SK-N-SH (cell line): ENCODE measurements around the gene SPATA3. TPM values are rescaled to one million over a fixed set of nuclear protein-coding genes. Genes with fewer than 3 reads are reported as not detected.

Experiments
- CTCF ChIA-PET: fragments of 300-600, 350-600 bp; formaldehyde crosslinking; extraction: SDS; loops from one replicate; lab custom pipeline; 2021; lab: Yijun Ruan, JAX
- POLR2A ChIA-PET: fragments of 350-600 bp; sonication (Branson Sonifier 250); formaldehyde crosslinking; extraction: SDS; loops from one replicate; lab custom pipeline; 2020; ENCODE audit warnings: antibody characterized with exemption, inconsistent platforms; lab: Yijun Ruan, JAX
- DNase-seq: peaks from one replicate; pipeline ENCODE4 v3.0.0; 2012
- H2AFZ ChIP-seq: fragments of 200-600 bp; sonication (generic); 2 replicates; pipeline ENCODE4 v1.8.1; 2016; ENCODE audit warnings: antibody characterized with exemption, mild to moderate bottlenecking, low read depth
- H3F3A ChIP-seq: fragments of 200-600 bp; sonication (generic); replicated peaks from 2 replicates; pipeline ENCODE3; 2016; ENCODE audit warnings: antibody characterized with exemption, mild to moderate bottlenecking; ENCODE audit not compliant: insufficient read depth
- H3K27ac ChIP-seq, 2 experiments: fragments of 200-500 bp in 1 of 2; fragments of 200-600 bp in 1 of 2; sonication (Bioruptor generic) in 1 of 2; sonication (generic), shearing (Covaris generic) in 1 of 2; 2 replicates each; pipeline versions ENCODE4 v1.5.1 to v1.6.1; 2014 to 2016; ENCODE audit warnings: low read depth in 2 of 2, inconsistent platforms in 1 of 2, low read length in 1 of 2, mild to moderate bottlenecking in 1 of 2, mixed read lengths in 1 of 2
- H3K27me3 ChIP-seq: fragments of 200-600 bp; sonication (generic), shearing (Covaris generic); 2 replicates; pipeline ENCODE4 v1.6.1; 2016; ENCODE audit warnings: mixed run types; ENCODE audit not compliant: insufficient read depth
- H3K36me3 ChIP-seq, 2 experiments: fragments of 200-500 bp in 1 of 2; fragments of 200-600 bp in 1 of 2; sonication (Bioruptor generic) in 1 of 2; sonication (generic) in 1 of 2; replicated peaks in 1 of 2; 2 replicates each; pipeline versions ENCODE3 to v1.5.1; 2014 to 2016; ENCODE audit warnings: low read length in 1 of 2, mild to moderate bottlenecking in 1 of 2; ENCODE audit not compliant: insufficient read depth in 2 of 2, control insufficient read depth in 1 of 2
- H3K4me1 ChIP-seq, 2 experiments: fragments of 200-500 bp in 1 of 2; fragments of 200-600 bp in 1 of 2; sonication (Bioruptor generic) in 1 of 2; sonication (generic), shearing (Covaris generic) in 1 of 2; 2 replicates each; pipeline versions ENCODE4 v1.5.1 to v1.6.1; 2014 to 2016; ENCODE audit warnings: low read depth in 1 of 2, low read length in 1 of 2, mixed run types in 1 of 2; ENCODE audit not compliant: insufficient read depth in 2 of 2, control insufficient read depth in 1 of 2
- H3K4me2 ChIP-seq: fragments of 200-600 bp; sonication (generic), shearing (Covaris generic); 2 replicates; pipeline ENCODE4 v1.6.1; 2017; ENCODE audit warnings: mixed run types
- H3K4me3 ChIP-seq, 2 experiments: fragments of 200-500 bp in 1 of 2; fragments of 200-600 bp in 1 of 2; sonication (Bioruptor generic) in 1 of 2; sonication (generic), shearing (Covaris generic) in 1 of 2; 2 replicates each; pipeline versions ENCODE4 v1.5.1 to v1.8.1; 2014 to 2016; ENCODE audit warnings: low read depth in 2 of 2, inconsistent platforms in 1 of 2, low read length in 1 of 2, mild to moderate bottlenecking in 1 of 2, mixed read lengths in 1 of 2, moderate library complexity in 1 of 2
- H3K79me2 ChIP-seq: fragments of 200-600 bp; sonication (generic); 2 replicates; pipeline ENCODE4 v1.8.1; 2017; ENCODE audit warnings: mild to moderate bottlenecking; ENCODE audit not compliant: insufficient read depth
- H3K9ac ChIP-seq: fragments of 200-600 bp; sonication (generic); 2 replicates; pipeline ENCODE4 v1.6.1; 2017; ENCODE audit warnings: mixed run types
- H3K9me2 ChIP-seq: fragments of 200-600 bp; sonication (generic); 2 replicates; pipeline ENCODE4 v1.6.1; 2017; ENCODE audit warnings: mixed run types
- H3K9me3 ChIP-seq: fragments of 200-600 bp; sonication (generic); 2 replicates; pipeline ENCODE4 v1.6.1; 2017; ENCODE audit warnings: mixed run types, mild to moderate bottlenecking, moderate library complexity
- H4K20me1 ChIP-seq: fragments of 200-600 bp; sonication (generic); 2 replicates; pipeline ENCODE4 v1.6.1; 2017; ENCODE audit warnings: mild to moderate bottlenecking, mixed run types; ENCODE audit not compliant: insufficient read depth
- CHD2 ChIP-seq: fragments of 150-350 bp; IDR thresholded peaks from 2 replicates; pipeline ENCODE4 v1.6.1; 2018; ENCODE audit warnings: low read length; ENCODE audit not compliant: partially characterized antibody
- CTCF ChIP-seq: fragments of 200-600 bp; sonication (generic); IDR thresholded peaks from 2 replicates; pipeline ENCODE4 v1.6.1; 2017; ENCODE audit warnings: antibody characterized with exemption, mild to moderate bottlenecking, moderate library complexity
- ELF1 ChIP-seq: IDR thresholded peaks from 2 replicates; pipeline ENCODE4 v1.4.0; 2012
- EZH2phosphoT487 ChIP-seq: fragments of 200-600 bp; sonication (generic); IDR thresholded peaks from 2 replicates; pipeline ENCODE4 v1.6.1; 2017; ENCODE audit warnings: low read depth, mixed run types, mild to moderate bottlenecking, antibody characterized with exemption, moderate library complexity, borderline replicate concordance
- FOSL2 ChIP-seq: IDR thresholded peaks from 2 replicates; pipeline ENCODE4 v1.4.0; 2012; ENCODE audit warnings: low read depth, mild to moderate bottlenecking, moderate library complexity, borderline replicate concordance
- FOXM1 ChIP-seq: IDR thresholded peaks from 2 replicates; pipeline ENCODE4 v1.4.0; 2012; ENCODE audit warnings: low read depth, mild to moderate bottlenecking
- GABPA ChIP-seq: IDR thresholded peaks from 2 replicates; pipeline ENCODE4 v1.4.0; 2012; ENCODE audit warnings: low read depth, mild to moderate bottlenecking
- IRF3 ChIP-seq: fragments of 150-350 bp; IDR thresholded peaks from 2 replicates; pipeline ENCODE4 v1.6.1; 2016; ENCODE audit warnings: mild to moderate bottlenecking, low read depth, low read length
- JUND ChIP-seq: IDR thresholded peaks from 2 replicates; pipeline ENCODE4 v1.4.0; 2012
- MAX ChIP-seq: IDR thresholded peaks from 2 replicates; pipeline ENCODE4 v1.4.0; 2012; ENCODE audit warnings: low read depth
- NFIC ChIP-seq: IDR thresholded peaks from 2 replicates; pipeline ENCODE4 v1.4.0; 2012; ENCODE audit warnings: borderline replicate concordance
- POLR2AphosphoS5 ChIP-seq: IDR thresholded peaks from 2 replicates; pipeline ENCODE4 v1.6.1; 2012; ENCODE audit warnings: low read depth, low read length
- RAD21 ChIP-seq: IDR thresholded peaks from 2 replicates; pipeline ENCODE4 v1.6.1; 2012; ENCODE audit warnings: mild to moderate bottlenecking, low read length
- RCOR1 ChIP-seq: fragments of 150-350 bp; IDR thresholded peaks from 2 replicates; pipeline ENCODE4 v1.6.1; 2017; ENCODE audit warnings: antibody characterized with exemption, low read length
- REST ChIP-seq: IDR thresholded peaks from 2 replicates; pipeline ENCODE4 v1.6.1; 2012; ENCODE audit warnings: mild to moderate bottlenecking, low read depth, low read length, moderate library complexity
- RXRA ChIP-seq: IDR thresholded peaks from 2 replicates; pipeline ENCODE4 v1.4.0; 2012; ENCODE audit warnings: low read depth, mild to moderate bottlenecking, borderline replicate concordance
- SMC3 ChIP-seq: IDR thresholded peaks from 2 replicates; pipeline ENCODE4 v1.6.1; 2012; ENCODE audit warnings: low read depth, low read length, improper control_type of control experiment
- TEAD4 ChIP-seq: IDR thresholded peaks from 2 replicates; pipeline ENCODE4 v1.4.0; 2012; ENCODE audit warnings: mild to moderate bottlenecking, borderline replicate concordance; ENCODE audit not compliant: insufficient read depth
- USF2 ChIP-seq: fragments of 150-350 bp; IDR thresholded peaks from 2 replicates; pipeline ENCODE4 v1.6.1; 2017; ENCODE audit warnings: antibody characterized with exemption, low read length, low read depth, borderline replicate concordance
- YY1 ChIP-seq: IDR thresholded peaks from 2 replicates; pipeline ENCODE4 v1.4.0; 2012; ENCODE audit warnings: low read depth, mild to moderate bottlenecking
- ZBTB33 ChIP-seq: IDR thresholded peaks from 2 replicates; pipeline ENCODE4 v1.4.0; 2012; ENCODE audit warnings: low read depth, borderline replicate concordance
- WGBS: methylation state at CpG from one replicate; pipeline ENCODE4 v1.1.6; 2017; ENCODE audit warnings: low lambda C conversion rate; 5-methylcytosine and 5-hydroxymethylcytosine counted together
- polyA plus RNA-seq, 3 experiments: library from polyadenylated mRNA; depleted of rRNA; stranded (reverse); fragments of >200 nt; gene quantifications; 2 replicates each; pipeline ENCODE4 v1.2.3, GENCODE V29; 2012

Gene SPATA3
- polyA plus RNA-seq, 1 of the 3 experiments (the other 2 are of a cell fraction): not detected

GRCh38 chr2:231052494-231053451 lies 56.9 kb downstream of the SPATA3 start:
- Histone ChIP-seq H3K9me3 (no peaks in the 10 kb centered on the region), H3K4me3 (peak overlapping the region; percentile 60 to 68), H3K9me2 (no peaks in the 10 kb centered on the region), H3K79me2 (peaks cover 11% of the 10 kb centered on the region), H3K27me3 (no peaks in the 10 kb centered on the region), H2AFZ (peak overlapping the region; percentile 91), H3K4me1 (peaks cover 0 to 10% of the 10 kb centered on the region in 2 experiments; a peak in 2 of 4 replicates), H3F3A (no peaks in the 10 kb centered on the region), H3K27ac (peak overlapping the region in 1 of 2 experiments; percentile 56; a peak in 2 of 4 replicates), H3K9ac (peak overlapping the region; percentile 33; the same call in 1 of the 2 replicates), H3K4me2 (peak overlapping the region; percentile 83), H4K20me1 (no peaks in the 10 kb centered on the region), H3K36me3 (no peaks in the 10 kb centered on the region)
- ChIA-PET POLR2A (interaction anchor here (0.9 kb wide), 1 partner anchor 228 kb away, joined by 3 read pairs; no protein-coding TSS in a partner anchor), CTCF (interaction anchor here (0.6 to 3.9 kb wide), 50 partner anchors 8 to 459 kb away, joined by 3 to 39 read pairs (median 4); partner anchors contain the start of genes C2orf72 and ITM2C)
- 19% methylated on average over 26 of the region's 62 CpGs for WGBS
- DNase-seq: peak; percentile 90
- TF ChIP-seq USF2: no peak
- TF ChIP-seq GABPA: peak; percentile 67; the same call in 1 of the 2 replicates
- no peak for TF ChIP-seq RXRA
- TF ChIP-seq RAD21: peak; percentile 53
- peak; percentile 67 for TF ChIP-seq SMC3
- TF ChIP-seq MAX: peak; percentile 76; the same call in 1 of the 2 replicates
- TF ChIP-seq CTCF: peak; percentile 88
- peak; percentile 62 for TF ChIP-seq CHD2
- no peak for TF ChIP-seq RCOR1
- TF ChIP-seq JUND: no peak
- TF ChIP-seq ELF1: 0 out of 2 replicates have a peak, but pooled peaks have one; percentile 25
- TF ChIP-seq REST: no peak
- TF ChIP-seq YY1: peak; percentile 28; the same call in 1 of the 2 replicates
- no peak for TF ChIP-seq IRF3
- no peak for TF ChIP-seq FOSL2
- TF ChIP-seq TEAD4: 0 out of 2 replicates have a peak, but pooled peaks have one; percentile 15
- TF ChIP-seq POLR2AphosphoS5: peak; percentile 15; the same call in 1 of the 2 replicates
- TF ChIP-seq ZBTB33: no peak
- no peak for TF ChIP-seq FOXM1
- no peak for TF ChIP-seq EZH2phosphoT487
- TF ChIP-seq NFIC: no peak
